ENCODE results near the gene HNRNPA3. TPM values are rescaled to one million over a fixed set of nuclear protein-coding genes. Genes with fewer than 3 reads are reported as not detected.

Gene HNRNPA3
- total and polyA plus RNA-seq, 2 of the 13 experiments (the other 11 are each of a cell fraction or from before 2014, with no cell fraction given) = 73.3 to 97.7 TPM

DNA sequence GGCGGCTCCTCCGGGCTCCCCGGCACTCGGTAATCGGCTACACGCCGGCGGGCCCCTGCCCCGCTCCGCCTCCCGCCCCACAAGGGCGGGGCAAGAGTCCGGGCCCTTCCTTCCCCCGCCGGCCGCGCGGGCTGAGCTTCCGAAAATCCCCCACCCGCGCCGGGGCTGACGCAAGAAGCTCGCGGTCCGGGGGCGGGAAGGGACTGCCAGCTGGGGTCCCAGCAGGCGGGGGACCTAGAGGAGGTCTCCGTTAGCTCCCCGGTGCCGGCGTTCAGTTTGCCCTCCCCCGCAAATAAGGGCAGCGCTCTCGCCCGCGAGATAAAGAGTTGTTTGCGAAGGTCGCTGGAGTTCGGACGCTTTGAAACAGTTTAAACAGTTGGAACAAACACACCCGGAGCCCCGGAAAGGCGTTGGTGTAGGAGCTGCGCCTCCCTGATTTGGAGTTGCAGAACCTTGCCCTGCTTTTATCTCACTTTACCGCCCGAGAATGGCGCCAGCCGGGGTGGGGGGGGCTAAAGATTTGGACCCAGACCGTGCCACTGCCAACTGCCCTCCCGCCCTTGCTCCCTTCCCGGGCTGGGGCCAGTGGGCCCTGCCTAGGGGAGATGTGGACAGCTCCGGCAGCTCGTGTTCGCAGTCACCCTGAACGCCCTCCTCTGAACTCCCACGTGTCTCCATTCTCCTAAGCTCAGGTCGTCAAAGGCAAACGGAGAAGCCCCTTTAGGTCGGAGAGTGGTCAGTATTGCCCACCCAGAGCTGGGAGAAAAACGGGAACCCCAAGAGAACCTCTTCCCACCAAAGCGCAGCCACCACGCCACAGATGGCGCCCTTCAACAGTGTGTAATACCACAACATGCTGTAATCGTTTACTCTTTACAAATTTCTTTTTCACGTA is 52.3 kb downstream of the HNRNPA3 start, which contains the start of gene NFE2L2 (continued):
- TF ChIP-seq MAZ (IDR thresholded peaks at IDR 0.05; ENCODE audit: borderline replicate concordance, low read depth, low read length) = peak; percentile 90
- TF ChIP-seq MAZ (CRISPR knock-in tag; IDR thresholded peaks at IDR 0.05; ENCODE audit: low read depth) = peak; percentile 98
- peak; percentile 17; the same call in 1 of the 2 replicates for TF ChIP-seq ELK4 (CRISPR knock-in tag; IDR thresholded peaks at IDR 0.05; ENCODE audit: borderline replicate concordance)
- peak; percentile 53; the same call in 1 of the 2 replicates for TF ChIP-seq KDM2A (CRISPR knock-in tag; IDR thresholded peaks at IDR 0.05; ENCODE audit: borderline replicate concordance, low read depth)
- peak; percentile 59; the same call in 1 of the 2 replicates for TF ChIP-seq FOXK1 (CRISPR knock-in tag; IDR thresholded peaks at IDR 0.05; ENCODE audit: borderline replicate concordance, low read depth)
- TF ChIP-seq KAT2B (IDR thresholded peaks at IDR 0.05; ENCODE audit: borderline replicate concordance, low read depth, low read length) = no peak
- TF ChIP-seq CHD4 (IDR thresholded peaks at IDR 0.05; ENCODE audit: borderline replicate concordance, low read length) = peak; percentile 55; the same call in 1 of the 2 replicates
- TF ChIP-seq GATAD2A (CRISPR knock-in tag; IDR thresholded peaks at IDR 0.05) = peak; percentile 86
- no peak; the same call in none of the 2 replicates for TF ChIP-seq RARA (CRISPR knock-in tag; IDR thresholded peaks at IDR 0.05)
- TF ChIP-seq RFX5 (IDR thresholded peaks at IDR 0.05; ENCODE audit: low read depth, low read length) = 0 out of 2 replicates have a peak, but pooled peaks have one; percentile 13
- TF ChIP-seq, protein P1, sequence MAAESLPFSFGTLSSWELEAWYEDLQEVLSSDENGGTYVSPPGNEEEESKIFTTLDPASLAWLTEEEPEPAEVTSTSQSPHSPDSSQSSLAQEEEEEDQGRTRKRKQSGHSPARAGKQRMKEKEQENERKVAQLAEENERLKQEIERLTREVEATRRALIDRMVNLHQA (CRISPR knock-in tag; IDR thresholded peaks at IDR 0.05) = no peak
- peak in 1 of 2 experiments; percentile 94; a peak in 3 of 4 replicates for TF ChIP-seq EP300 (IDR thresholded peaks at IDR 0.05; ENCODE audit: low read depth in 2 of 2, low read length in 2 of 2)
- peak; percentile 97 for TF ChIP-seq EP300 (CRISPR knock-in tag; IDR thresholded peaks at IDR 0.05; ENCODE audit: borderline replicate concordance)
- peak; percentile 96 for TF ChIP-seq FOXP4 (CRISPR knock-in tag; IDR thresholded peaks at IDR 0.05)
- TF ChIP-seq PREB (CRISPR knock-in tag; IDR thresholded peaks at IDR 0.05) = 0 out of 2 replicates have a peak, but pooled peaks have one; percentile 38
- TF ChIP-seq MBD4 (IDR thresholded peaks at IDR 0.05; ENCODE audit: borderline replicate concordance, low read length) = peak; percentile 72
- TF ChIP-seq ZNF501 (CRISPR knock-in tag; IDR thresholded peaks at IDR 0.05) = peak; percentile 85
- TF ChIP-seq SAP130 (CRISPR knock-in tag; IDR thresholded peaks at IDR 0.05; ENCODE audit: low read depth) = peak; percentile 86
- peak; percentile 92 for TF ChIP-seq ZC3H4 (CRISPR knock-in tag; IDR thresholded peaks at IDR 0.05; ENCODE audit: borderline replicate concordance)
- TF ChIP-seq RNF219 (CRISPR knock-in tag; IDR thresholded peaks at IDR 0.05) = peak; percentile 96
- TF ChIP-seq ZFP36L2 (CRISPR knock-in tag; IDR thresholded peaks at IDR 0.05) = no peak
- TF ChIP-seq BORCS8-MEF2B (CRISPR knock-in tag; IDR thresholded peaks at IDR 0.05) = peak; percentile 92
- peak; percentile 100 for TF ChIP-seq HNRNPL (IDR thresholded peaks at IDR 0.05; ENCODE audit: low read depth, low read length)

Data from HepG2 (cell line).